ENCODE results near the gene ARPP19. TPM values are rescaled to one million over a fixed set of nuclear protein-coding genes. Genes with fewer than 3 reads are reported as not detected.
A peak's percentile ranks its signal among the peaks of the same experiment; 100 is the strongest.

Gene ARPP19
- total and polyA plus RNA-seq, 2 experiments from 2014 or later: 78.9 to 176 TPM

GRCh38 chr15:52523192-52523591, 45.6 kb downstream of the ARPP19 start:
- H3K27me3 ChIP-seq: peaks cover 16% of the 10 kb centered on the region
- no peaks in the 10 kb centered on the region for H3K9me3 ChIP-seq (ENCODE audit: low read depth)
- H3K36me3 ChIP-seq: no peaks in the 10 kb centered on the region
- no peaks in the 10 kb centered on the region for H3K4me1 ChIP-seq (ENCODE audit: low read depth)
- DNase-seq (ENCODE audit: low read depth in 1 of 2, low spot score in 1 of 2): peak in 1 of 2 donors; percentile 23
- H3K4me3 ChIP-seq: no peak overlapping the region
- TF ChIP-seq CTCF (IDR thresholded peaks at IDR 0.05; ENCODE audit: low read depth, low read length): no peak
- H3K27ac ChIP-seq: no peak overlapping the region

GRCh38 chr15:52521682-52522081, 47.1 kb downstream of the ARPP19 start:
- no peak overlapping the region for H3K4me3 ChIP-seq
- TF ChIP-seq CTCF (IDR thresholded peaks at IDR 0.05; ENCODE audit: low read depth, low read length): no peak
- no peaks in the 10 kb centered on the region for H3K4me1 ChIP-seq (ENCODE audit: low read depth)
- no peaks in the 10 kb centered on the region for H3K9me3 ChIP-seq (ENCODE audit: low read depth)
- H3K27ac ChIP-seq: no peak overlapping the region
- no peaks in the 10 kb centered on the region for H3K36me3 ChIP-seq
- peaks cover 4% of the 10 kb centered on the region for H3K27me3 ChIP-seq
- no peak for DNase-seq (ENCODE audit: low read depth in 1 of 2, low spot score in 1 of 2)

GRCh38 chr15:52520421-52520820, 48.4 kb downstream of the ARPP19 start:
- Histone ChIP-seq H3K4me3 (no peak overlapping the region), H3K36me3 (no peaks in the 10 kb centered on the region)
- TF ChIP-seq CTCF (IDR thresholded peaks at IDR 0.05; ENCODE audit: low read depth, low read length): no peak

GRCh38 chr15:52518487-52519371, 50.1 kb downstream of the ARPP19 start:
- H3K4me3 ChIP-seq: no peak overlapping the region
- no peak for TF ChIP-seq CTCF (IDR thresholded peaks at IDR 0.05; ENCODE audit: low read depth, low read length)
- no peaks in the 10 kb centered on the region for H3K4me1 ChIP-seq (ENCODE audit: low read depth)
- H3K27me3 ChIP-seq: no peaks in the 10 kb centered on the region
- DNase-seq (ENCODE audit: low read depth in 1 of 2, low spot score in 1 of 2): no peak
- H3K36me3 ChIP-seq: no peaks in the 10 kb centered on the region
- no peak overlapping the region for H3K27ac ChIP-seq
- no peaks in the 10 kb centered on the region for H3K9me3 ChIP-seq (ENCODE audit: low read depth)

More at GRCh38 chr15:52520421-52520820, 48.4 kb downstream of the ARPP19 start:
- no peaks in the 10 kb centered on the region for H3K9me3 ChIP-seq (ENCODE audit: low read depth)
- H3K27ac ChIP-seq: no peak overlapping the region
- no peaks in the 10 kb centered on the region for H3K4me1 ChIP-seq (ENCODE audit: low read depth)
- DNase-seq (ENCODE audit: low read depth in 1 of 2, low spot score in 1 of 2): no peak
- no peaks in the 10 kb centered on the region for H3K27me3 ChIP-seq

GRCh38 chr15:52517014-52517413, 51.8 kb downstream of the ARPP19 start:
- Histone ChIP-seq H3K9me3 (ENCODE audit: low read depth) (no peaks in the 10 kb centered on the region), H3K36me3 (no peaks in the 10 kb centered on the region), H3K4me3 (no peak overlapping the region), H3K27ac (no peak overlapping the region), H3K4me1 (ENCODE audit: low read depth) (no peaks in the 10 kb centered on the region), H3K27me3 (no peaks in the 10 kb centered on the region)
- TF ChIP-seq CTCF (IDR thresholded peaks at IDR 0.05; ENCODE audit: low read depth, low read length): no peak
- no peak for DNase-seq (ENCODE audit: low read depth in 1 of 2, low spot score in 1 of 2)
